Kidney glomerular epithelial cell (primary cell): ENCODE results near the gene IGBP1.
"Not testable (repeated sequence)": the region's sequence is repeated elsewhere in the genome, so short reads cannot be mapped to it uniquely, and the experiment has no call there.

Experiments used
- DNase-seq: peaks from one replicate; lab custom pipeline; 2025; lab: John Stamatoyannopoulos, UW

Gene IGBP1

DNA sequence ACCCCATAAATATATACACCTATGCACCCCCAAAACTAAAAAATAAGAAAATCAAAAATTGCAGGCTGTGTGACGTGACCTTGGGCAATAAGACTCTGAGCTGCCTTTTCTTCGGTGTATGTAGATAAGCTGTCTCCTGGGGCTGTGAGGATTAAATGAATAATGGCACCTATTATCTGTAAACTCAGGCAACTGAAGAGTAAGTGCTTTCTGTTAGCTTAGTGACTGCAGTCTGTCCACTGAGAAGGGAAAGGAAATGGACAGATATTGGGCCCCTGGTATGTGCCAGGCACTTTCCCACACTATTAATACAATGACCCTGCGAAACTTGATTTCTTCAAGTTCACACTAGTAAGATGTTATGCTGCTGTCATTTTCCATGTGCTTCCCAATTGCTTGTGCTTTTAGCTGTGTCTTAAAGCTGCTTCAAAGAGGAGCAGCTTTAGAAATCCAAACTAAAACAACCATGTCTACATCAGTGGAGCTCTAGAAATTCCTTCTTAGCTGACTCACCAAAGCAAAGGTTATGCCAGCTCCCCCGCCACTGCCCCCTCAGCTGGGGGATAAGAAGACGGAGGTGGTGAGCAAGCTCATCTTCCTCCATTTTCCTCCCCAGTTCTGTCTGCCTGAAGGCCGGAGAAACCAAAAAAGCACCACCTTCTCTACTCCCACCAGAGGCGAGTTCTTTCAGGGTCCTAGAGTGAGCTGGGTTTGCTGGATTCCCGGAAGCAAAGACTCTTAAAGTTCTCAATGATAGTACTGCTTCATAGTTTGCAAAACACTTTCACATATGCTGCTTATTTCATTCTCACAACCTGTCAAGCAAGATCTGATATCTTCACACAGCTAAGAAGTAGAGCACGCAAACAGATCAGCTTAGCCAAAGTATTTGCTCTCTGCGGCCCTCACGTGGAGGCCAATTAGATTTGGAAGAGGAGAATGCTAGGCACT, 35.3 kb downstream of the IGBP1 start:
- DNase-seq, result peak; percentile 39

DNA sequence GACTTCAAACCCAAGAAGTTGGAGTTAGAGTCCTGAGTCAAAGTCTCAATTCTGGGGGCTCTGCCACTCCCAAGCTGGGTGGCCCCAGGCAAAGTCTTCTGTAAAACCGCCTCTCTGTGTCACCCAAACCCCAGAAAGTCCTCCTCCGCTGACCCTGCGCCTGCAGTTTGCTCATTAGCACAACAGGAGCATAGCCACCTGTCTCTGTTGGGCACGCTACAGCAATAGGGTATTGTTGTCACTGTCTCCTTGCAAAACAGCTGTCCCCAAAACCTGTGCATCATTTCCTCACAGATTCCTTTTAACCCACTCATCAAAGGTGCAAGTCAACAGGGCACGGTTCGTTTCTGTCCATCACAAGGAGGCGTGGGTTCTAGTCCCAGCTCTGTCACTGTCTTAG, 36.0 kb downstream of the IGBP1 start:
- no peak for DNase-seq

DNA sequence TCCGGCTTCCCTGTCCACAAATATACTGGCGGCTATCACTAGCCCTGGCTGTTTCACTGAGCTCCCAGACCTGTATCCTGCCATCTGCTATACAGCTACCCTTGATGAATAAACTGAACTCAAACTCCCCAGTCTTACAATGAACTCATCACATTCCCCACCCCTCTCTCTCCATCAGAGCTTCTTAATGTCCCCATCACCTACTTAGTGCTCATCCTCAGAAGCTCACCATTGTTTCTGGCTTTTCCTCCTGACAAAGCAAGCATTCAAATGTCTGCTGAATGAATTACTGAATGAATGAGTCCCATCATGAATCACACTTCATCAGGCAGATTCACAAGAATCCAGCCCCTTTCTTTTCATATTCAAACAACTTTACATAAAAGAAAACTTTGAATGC, 38.4 kb downstream of the IGBP1 start:
- DNase-seq, result no peak

DNA sequence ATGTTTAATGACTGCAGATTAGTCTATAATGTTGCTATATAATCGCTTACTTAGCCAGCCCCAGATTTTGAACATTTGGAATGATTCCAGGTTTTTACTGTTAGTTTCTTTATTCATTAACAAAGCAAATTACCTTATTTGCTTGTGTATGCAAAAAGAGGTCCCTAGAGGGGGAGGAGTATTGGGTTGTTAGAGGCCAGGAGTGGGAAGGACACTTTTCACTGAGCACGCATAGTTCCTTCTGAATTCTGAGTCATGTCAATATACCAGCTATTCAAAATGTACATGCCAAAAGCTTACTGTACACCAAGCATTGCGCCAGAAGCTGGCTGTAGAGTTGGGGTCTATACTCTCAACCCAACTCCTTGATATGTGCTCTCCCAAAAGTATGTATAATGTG, 39.0 kb downstream of the IGBP1 start:
- no peak for DNase-seq

DNA sequence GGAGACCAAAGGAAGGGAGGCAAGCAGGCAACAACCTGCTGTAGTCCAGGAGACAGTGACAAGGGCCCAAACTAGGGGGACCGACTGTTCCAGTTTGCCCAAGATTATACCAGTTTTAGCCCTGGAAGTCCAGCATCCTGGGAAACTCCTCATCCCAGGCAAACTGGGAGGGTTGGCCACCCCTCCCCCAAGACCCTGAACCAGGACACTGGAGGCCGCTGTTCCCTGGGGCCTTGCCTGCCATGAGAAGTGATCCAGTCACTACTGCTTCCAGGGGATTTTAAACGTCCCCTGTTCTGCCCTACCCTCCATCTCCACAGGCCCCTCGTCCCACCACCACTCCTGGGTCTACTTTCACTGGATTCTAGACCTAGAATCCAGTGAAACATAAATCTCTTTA, 39.7 kb downstream of the IGBP1 start:
- DNase-seq, result no peak

DNA sequence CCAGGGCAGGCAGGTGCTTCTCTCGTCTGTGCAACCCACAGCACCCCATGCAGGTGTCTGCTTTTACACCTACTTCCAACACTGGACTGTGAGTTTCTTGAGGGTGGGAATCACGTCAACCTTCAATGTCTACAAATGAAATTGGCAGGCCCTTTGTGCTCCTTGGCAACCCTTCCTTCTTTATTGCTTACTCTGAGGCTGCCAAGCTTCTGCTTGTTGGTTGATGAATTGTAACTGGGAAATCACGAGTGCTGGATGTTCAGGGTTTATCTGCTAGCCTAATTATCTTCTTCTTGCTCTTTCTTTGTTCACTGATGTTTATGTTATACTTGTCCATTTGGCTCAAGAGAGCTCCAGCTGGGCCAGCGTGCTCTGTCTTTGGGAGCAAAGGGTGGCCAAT, 41.5 kb downstream of the IGBP1 start:
- no peak for DNase-seq

DNA sequence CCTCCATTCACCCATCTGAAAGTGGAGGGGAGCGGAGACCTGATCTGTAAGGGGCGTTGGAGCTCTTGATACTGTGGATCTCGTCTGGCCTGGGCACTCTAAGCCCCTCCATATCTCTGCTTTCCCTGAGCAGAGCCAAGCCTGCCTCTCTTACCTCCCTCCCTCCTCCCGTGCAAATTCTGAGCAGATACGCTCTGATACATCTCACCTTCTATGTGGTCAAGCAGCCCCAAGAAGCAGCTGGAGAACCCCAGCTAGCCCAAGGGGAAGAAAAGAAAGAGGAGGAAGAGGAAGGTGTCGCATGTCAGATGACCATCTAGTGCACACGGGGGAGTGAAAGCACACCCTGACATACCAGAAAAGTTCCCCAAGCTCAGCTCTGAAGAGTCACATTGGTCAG, 42.1 kb downstream of the IGBP1 start:
- DNase-seq, result no peak

DNA sequence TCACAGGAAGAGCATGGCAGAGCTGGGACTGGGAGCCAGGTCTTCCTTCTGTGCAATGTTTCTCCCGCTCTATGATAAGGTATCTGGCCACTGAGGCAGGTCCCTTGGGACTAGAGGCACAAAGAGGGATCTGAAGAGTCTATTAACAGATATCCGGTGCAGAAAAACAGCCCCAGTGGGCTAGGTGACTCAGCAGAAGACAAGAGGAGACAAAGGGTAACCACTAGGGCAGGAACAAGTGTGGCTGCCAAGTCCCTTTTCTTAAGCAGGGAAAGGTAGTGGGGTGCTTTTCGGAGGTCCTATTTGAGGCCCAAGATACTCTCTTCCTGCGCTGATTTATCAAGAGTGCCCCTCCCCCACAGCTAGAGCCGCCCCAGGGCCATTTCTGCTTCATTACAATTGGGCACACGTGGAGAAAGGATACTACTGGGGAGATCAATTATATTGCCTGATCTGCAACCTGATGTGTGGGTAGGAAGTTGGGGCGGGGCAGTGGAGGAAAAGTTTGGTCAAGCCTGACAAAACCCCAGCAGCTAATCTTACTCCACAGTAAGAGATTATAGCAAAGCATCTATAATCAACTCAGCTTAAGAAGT, 43.8 kb downstream of the IGBP1 start, which contains the start of gene DGAT2L6:
Gene DGAT2L6 (plus strand): TSS at position 546 of the 596 bp plus-strand sequence. CDS start 100 bp downstream, outside the sequence.
- DNase-seq, result no peak

DNA sequence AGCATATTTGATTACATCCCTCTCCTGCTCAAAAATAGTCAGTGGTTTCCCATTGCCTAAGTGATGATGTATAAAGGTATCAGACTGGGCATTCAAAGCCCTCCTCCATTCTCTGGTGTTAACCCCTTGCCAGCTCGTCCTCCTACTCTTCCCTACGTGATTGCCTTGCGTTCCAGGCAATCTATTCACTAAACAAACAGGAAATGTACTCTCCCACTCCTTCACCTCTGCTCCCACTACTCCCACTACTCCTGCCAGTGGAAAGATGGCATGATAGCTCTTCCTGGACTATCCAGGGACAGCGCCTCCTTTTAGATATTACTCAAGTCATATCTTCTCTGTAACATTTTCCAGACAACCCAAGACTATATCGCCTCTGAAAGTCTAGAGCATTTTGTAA, 49.8 kb downstream of the IGBP1 start:
- no peak for DNase-seq

DNA sequence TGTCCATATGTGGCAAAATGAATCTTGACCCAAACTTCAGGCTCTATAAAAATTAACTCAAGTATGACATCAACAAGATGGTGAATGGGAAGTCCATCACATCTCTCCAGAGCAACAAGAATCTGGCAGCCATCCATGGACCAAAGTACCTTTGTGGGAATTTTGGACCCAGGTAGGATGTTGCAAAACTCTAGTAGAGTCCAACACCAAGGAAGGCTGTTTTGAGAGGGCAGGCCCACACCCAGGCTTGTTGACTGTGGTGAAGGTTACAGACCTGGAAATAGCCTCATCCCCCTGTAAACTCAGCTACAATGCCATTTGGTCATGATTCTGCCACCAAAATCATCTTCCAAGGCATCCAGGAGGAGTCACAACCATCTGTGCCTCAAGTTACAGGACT, 57.0 kb downstream of the IGBP1 start:
- no peak for DNase-seq

DNA sequence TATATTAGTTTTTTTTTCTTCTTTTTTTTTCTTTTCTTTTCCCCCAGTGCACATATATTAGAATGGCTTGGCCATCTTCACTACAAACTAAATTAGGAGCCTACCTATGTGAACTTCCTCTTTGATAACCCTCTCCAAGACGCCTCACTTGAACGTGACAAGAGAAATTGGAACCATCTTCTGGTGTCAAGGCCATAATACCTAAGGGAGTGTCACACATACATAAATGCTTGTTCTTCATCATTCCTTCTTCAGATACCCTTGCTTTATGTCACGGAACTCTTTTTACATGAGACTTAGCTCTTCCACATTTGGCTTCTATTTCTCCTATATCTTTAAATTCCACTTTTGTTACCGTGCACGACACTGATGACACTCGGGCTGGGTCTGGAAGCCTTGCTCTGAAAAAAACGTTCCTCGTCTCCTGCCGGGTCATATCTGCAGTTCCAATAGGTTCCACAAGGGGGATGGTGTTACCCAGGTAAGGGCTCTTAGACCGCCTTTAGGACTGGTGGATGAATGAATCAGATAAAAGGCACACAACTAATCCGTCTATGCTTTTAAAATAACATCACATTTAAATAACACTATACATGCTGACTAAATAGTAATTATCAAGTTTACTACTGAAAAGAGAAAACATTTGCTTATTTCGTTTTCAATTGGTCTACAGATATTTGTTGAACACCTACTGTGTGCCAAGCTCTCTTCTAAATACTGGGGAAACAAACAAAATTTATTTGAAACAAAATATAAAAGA, 63.9 kb downstream of the IGBP1 start:
- DNase-seq, result peak; percentile 24

DNA sequence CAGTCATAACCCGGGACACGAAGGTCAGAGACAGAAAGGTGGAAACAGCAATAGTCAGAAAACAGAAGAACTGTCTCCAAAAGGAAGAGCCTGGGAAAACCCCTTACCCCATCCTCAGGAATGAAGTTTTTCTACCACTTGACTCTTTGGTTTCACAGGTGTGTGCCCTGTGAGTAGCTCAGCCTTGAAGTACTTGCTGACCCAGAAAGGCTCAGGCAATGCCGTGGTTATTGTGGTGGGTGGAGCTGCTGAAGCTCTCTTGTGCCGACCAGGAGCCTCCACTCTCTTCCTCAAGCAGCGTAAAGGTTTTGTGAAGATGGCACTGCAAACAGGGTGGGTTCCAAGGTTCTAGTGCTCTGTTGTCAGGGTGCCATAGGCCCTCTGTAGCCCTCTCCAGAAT, 68.5 kb downstream of the IGBP1 start:
- no peak for DNase-seq

DNA sequence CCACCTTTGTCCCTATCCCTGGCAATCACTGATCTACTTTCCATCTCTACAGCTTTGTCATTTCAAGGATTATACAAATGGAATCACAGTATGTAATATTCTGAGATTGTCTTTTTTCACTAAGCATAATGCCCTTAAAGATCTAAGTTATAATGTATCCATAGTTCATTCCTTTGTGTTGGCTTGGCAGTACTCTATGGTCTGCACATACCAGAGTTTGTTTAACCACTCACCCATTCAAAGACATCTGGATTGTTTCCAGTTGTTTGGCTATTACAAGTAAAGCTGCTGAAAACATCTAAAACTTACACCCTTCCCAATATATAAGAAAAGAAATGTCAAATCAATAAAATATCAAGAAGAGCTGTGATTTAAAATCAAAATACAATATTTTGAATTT, 75.2 kb downstream of the IGBP1 start:
- no peak for DNase-seq

DNA sequence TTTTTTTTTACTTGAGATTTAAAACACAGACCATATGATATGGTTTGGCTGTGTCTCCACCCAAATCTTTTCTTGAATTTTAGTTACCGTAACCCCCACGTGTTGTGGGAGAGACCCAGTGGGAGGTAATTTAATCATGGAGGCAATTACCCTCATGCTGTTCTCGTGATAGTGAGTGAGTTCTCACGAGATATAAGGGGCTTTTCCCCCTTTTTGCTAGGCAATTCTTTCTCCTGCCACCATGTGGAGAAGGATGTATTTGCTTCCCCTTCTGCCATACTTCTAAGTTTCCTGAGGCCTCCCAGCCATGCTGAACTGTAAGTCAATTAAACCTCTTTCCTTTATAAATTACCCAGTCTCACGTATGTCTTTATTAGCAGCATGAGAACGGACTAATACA, 76.3 kb downstream of the IGBP1 start:
- not testable (repeated sequence) for DNase-seq
